Left cardiac atrium (tissue), 4 donors: ENCODE measurements around the gene GRIN1. TPM values are rescaled to one million over a fixed set of nuclear protein-coding genes. Genes with fewer than 3 reads are reported as not detected.
"Not testable (repeated sequence)": the region's sequence is repeated elsewhere in the genome, so short reads cannot be mapped to it uniquely, and the experiment has no call there.

Experiments used
- ATAC-seq, 2 donors: fragments of 200-7000 bp; cut with Tn5 transposase; one replicate each; pipeline ENCODE4 v1.9.1; 2020; ENCODE audit warnings: mild to moderate bottlenecking in 2 of 2, moderate library complexity in 2 of 2
- DNase-seq: peaks from one replicate; pipeline ENCODE4 v3.0.0-alpha.2; 2020
- intact Hi-C, 2 donors: fragments of 100-400 bp; cut with DNase I; formaldehyde crosslinking; loops; one replicate each; pipeline versions ENCODE4 v1.14.1 to v1.15.1; 2022 to 2023
- total RNA-seq, 2 donors: library from RNA; stranded (reverse); fragmentation: NEBNext Ultra II Directional; extraction: Animal tissue kit (Norgen Biotek cat#: 25700); gene quantifications; one replicate each; pipeline ENCODE4 v1.2.1, GENCODE V29; 2021
- donor health status: DM: no; HTN: yes; CAD: no.
- donor health status: DM: no; HTN: yes; CAD: no; lungs with severe emphysema.
- donor health status: DM: yes; HTN: yes; CAD: no.
- donor health status: Dilated cardiomyopathy.

Gene GRIN1
- total RNA-seq, 2 donors from 2014 or later: not detected

DNA sequence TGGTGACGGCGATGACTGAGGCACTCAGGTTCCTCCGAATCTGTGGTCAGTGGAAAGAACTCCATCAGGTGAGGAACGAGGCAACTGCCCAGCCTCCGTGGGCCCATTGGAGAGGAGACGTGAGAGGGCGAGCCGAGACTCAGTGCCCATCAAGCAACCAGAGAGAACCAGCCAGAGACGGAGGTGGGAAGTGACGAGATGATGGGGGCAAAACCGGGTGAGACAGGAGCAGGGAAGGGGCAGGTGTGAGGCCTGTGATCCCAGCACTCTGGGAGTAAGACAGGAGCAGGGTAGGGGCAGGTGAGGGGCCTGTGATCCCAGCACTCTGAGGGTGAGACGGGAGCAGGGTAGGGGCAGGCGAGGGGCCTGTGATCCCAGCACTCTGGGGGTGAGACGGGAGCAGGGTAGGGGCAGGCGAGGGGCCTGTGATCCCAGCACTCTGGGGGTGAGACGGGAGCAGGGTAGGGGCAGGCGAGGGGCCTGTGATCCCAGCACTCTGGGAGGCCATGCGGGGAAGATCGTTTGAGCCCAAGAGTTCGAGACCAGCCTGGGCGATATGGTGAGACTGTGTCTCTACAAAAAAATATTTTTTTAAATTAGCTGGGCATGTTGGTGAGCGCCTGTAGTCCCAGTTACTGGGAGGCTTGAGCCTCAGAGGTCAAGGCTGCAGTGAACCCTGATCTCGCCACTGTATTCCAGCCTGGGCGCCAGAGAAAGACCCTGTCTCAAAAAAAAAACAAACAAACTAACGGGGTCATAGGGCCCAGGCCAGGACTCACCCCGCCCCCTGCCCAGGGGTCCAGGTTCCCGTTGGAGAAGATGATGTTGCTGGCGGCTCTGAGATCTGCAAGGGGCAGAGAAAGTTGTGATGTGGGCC lies 27.8 kb upstream of the GRIN1 start:
- intact Hi-C loops: no loop called here
- DNase-seq (no peak), ATAC-seq (no peak)

DNA sequence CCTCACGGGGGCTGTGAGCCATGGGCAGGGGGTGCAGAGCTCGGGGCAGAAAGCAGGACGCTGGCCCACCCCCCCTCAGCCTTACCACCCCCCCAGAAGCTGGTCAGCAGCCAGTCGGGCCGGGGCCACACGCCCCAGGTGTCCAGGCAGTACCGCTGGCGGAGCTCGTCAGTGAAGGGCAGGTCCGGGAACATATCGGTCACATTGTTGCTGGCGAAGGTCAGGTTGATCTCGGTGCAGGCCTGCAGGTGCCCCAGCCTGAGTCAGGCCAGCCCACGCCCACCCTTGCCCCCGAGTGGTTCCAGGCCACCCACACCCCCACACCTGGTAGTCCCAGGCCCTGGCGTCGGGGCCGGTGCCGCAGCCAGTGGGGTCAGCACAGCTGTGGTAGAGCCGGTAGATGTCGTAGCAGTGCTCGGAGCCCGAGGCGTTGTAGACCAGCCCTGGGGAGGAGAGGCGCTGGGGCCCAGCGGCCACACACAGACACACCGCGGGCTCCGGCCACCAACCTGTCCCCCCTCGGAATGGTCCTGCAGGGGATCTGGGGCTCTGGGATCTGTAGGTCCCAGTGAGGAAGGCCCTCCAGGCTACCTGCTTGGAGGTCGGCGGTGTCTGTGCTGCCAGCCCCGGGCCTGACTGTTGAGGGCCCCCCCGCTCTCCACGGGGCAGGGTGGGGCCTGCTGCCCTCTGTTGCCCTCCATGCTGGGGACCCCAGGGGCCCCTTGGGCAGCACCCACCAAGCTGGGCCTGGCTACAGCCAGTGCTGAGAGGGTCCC lies 27.0 kb upstream of the GRIN1 start:
- ATAC-seq: no peak
- no peak for DNase-seq
- intact Hi-C loops: no loop called here

DNA sequence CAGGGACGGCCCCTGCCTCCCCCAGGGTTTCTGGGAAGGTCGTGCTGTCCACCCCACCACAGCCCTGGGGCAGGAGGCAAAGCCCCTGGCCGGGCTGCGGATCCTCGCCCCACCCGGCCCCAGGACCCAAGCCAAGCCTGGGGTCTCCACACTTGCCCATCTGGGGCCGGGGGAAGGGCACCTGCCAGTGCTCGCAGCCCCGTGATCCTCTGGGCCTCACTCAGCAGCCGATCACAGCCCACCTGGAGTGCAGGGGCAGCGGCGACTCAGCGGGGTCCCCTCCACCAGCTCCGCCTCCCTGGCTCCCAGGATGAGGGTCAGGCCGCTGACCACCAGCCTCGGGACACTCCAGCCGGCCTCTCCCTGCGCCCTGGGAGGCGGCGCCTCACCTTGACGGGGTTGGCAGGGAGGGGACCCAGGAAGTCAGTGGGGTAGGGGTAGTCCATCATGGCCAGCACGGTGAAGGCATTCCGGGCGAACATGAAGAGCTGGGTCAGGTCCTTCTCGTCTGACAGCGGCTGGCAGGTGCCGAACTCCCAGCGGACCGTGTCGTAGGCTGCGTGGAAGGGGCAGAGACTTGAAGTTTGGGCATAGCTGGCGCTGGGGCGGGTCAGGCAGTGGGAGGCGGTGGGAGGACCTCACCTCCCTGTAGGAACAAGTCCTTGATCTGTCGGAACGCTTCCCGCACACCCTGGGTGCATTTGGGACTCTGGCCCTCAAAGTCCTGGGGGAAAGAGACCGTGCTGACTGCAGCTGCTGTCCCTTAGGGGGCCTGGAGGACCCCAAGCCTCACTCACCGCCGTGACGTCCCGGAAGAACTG lies 26.2 kb upstream of the GRIN1 start:
- ATAC-seq (no peak), DNase-seq (no peak)
- intact Hi-C loops: no loop called here

DNA sequence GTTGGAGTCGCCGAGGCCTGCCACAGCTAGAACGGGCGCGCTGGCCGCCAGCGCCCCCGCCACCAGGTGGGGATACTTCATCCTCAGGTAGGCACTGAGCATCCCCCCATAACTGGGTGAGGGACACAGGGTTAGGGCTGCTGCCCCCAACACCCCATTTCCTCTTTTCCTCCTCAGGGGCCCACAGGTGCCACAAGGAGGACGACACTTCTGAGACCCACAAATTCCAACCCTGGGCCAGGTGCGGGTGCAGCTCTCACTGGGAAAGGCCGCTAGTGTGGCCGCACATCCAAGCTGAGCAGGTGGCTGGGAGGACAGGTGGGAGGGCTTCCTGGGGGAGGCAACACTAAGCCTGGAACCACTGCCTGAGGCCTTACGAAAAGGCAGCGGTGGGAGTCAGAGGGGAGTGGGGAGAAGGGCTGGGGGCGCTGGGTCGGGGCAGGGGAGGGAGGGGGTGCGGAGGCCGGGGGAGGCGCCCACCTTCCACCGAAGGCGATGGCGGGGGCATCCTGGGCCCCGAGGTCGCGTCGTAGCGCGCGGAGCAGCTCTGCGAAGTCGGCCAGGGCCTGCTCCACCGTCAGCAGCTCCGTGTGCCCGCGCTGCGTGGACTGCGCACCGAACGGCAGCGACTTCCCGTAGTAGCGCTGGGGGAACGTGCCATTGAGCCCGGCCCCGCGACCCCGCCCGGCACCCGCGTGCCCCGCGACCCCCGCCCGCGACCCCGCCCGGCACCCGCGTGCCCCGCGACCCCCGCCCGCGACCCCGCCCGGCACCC lies 25.4 kb upstream of the GRIN1 start:
- DNase-seq: no peak
- no peak for ATAC-seq
- intact Hi-C loops: no loop called here

DNA sequence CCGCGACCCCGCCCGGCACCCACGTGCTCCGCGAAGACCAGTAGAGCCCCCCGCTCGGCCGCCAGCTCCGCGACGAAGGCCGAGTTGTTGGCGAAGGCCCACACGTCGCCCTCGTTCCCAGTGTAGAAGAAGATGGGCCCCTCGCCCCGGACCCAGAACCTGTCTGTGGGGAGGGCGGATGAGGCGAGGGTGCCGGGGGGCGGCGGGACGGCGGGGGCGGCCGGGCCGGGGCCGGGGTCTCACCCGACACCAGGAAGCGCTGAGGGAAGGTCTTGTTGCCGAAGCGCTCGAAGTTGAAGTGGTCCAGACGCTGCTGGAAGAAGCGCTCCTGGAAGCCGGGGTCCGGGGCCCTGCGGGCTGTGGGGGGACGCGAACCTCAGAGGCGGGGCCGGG lies 24.7 kb upstream of the GRIN1 start:
- DNase-seq (no peak), ATAC-seq (peak in 1 of 2 donors; percentile 6)
- intact Hi-C loops: no loop called here

DNA sequence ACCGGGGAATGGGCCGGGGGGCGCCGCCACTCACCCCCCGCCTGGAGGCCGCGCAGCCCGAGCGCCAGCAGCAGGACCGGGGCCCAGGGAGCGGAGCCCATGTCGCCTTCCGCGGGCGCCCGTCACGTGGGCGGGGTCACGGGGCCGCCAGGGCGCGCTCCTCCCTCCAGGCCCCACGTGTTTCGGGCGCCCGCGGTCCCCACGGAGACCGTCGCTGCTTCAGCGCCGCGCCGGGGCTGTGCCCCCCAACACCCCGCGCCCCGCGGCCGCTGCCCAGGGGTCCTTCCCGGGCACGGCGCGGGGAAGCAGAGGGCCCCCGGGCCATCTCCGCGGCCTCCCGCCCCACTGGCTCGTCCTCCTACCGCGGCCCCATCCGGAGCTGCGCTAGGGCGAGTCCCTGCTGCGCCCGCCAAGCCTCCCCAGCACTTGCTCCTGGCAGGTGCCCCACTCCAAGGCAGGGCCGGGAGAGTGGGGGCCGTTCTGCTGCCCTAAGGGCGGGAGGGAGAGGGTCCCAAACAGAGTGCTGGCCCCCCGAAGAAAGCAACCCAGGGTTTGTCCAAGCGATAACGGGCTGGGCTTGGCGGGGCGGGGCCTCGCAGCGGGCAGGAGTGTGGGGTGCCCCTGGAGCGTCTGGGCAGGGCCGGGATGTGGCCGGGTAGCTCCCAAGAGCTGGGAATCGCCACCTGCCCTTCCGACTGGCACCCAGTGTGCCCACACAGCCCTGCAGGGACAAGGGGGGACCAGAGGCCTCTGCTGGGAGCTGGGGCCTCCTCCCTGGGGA lies 24.2 kb upstream of the GRIN1 start, which contains the start of gene DPP7:
TSS of gene DPP7 (minus strand) at position 121 of the 781 bp plus-strand sequence. CDS start at position 101, 20 bp downstream.
- intact Hi-C loops: no loop called here
- DNase-seq (peak; percentile 84), ATAC-seq (peak; percentile 85 to 90)

DNA sequence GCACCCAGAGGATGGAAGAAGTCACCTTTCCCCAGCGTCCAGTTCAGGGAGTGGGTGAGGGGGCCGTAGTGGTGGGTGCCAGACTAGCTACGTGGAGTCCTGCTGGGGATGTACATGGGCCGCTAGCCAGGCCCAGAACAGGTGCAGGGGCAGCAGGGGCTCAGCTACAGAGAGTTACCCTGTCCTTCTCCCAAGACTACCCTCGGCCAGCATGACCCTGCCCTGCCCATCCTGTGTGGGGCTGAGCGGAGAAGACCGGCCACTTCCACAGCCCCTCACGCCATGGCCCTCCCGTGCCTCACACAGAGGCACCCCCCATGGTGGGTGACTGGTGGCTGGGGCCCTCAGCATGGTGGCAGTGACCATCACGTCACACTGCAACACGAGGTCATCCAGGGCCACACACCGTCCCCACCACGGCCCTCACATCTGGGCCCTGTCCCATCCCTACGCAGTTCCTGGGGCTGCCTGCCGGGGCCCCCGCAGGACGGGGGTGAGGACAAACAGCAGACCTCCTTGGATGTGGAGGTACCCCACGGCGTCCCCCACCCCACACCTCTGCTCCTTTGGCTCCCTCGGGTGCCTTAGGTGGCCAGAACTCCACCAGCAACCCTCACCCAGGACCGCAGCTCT lies 23.4 kb upstream of the GRIN1 start:
- intact Hi-C loops: no loop called here
- peak in 1 of 2 donors; percentile 2 for ATAC-seq
- no peak for DNase-seq

DNA sequence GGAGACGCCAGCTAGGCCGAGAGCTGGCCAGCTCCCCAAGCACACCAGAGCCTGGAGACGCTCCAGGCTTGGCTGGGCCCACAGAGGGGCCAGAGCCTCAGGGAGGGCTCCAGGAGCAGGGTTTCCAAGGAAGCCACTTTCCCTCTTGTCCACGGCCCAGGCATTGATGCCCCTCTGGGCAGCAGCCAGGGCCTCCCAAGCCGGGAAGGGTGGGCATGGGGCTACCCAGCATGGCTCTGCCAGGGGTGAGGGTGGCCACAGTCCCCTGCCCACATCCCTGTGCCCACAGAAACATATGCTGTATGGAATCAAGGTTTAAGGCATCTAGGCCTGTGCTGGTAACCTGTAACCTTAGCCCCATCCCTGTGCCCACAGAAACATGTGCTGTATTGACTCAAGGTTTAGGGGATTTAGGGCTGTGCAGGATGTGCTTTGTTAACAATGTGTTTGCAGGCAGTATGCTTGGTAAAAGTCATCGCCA lies 22.9 kb upstream of the GRIN1 start:
- intact Hi-C loops: no loop called here
- DNase-seq (no peak), ATAC-seq (peak in 1 of 2 donors; percentile 50)

DNA sequence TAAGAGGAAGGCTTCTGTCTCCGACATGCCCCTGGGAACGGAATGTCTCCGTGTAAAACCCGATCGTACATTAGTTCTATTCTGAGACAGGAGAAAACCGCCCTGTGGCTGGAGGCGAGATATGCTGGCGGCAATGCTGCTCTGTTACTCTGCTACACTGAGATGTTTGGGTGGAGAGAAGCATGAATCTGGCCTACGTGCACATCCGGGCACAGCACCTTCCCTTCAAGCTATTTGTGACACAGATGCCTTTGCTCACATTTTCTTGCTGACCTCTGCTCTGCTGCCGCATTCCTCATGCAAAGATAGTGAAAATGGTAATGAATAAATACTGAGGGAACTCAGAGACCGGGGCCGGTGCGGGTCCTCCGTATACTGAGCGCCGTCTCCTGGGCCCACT lies 22.2 kb upstream of the GRIN1 start:
- intact Hi-C loops: no loop called here
- ATAC-seq (no peak), DNase-seq (no peak)

DNA sequence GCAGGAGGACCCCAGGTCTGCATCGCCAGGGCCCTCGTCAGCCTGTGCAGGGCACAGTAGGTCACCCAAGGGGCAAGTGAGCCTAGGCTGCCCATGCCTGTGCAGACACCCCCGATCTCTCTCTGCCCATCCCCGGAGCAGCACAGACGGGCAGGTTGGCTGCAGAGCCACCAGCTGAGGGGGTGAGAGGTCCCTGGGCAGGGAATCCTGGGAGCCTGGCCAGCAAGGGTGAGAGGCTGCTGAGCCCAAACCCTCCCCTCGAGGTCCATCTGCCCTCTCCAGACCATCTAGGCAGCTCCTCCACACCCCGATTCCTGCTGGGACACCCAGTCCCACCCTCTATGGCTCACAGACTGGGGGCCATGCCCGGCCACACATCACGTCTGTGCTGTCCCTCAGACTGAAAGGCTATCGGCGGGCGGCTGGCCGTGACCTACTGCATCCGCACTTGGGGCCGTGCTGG lies 21.7 kb upstream of the GRIN1 start:
- intact Hi-C loops: no loop called here
- DNase-seq: no peak
- peak in 1 of 2 donors; percentile 2 for ATAC-seq

DNA sequence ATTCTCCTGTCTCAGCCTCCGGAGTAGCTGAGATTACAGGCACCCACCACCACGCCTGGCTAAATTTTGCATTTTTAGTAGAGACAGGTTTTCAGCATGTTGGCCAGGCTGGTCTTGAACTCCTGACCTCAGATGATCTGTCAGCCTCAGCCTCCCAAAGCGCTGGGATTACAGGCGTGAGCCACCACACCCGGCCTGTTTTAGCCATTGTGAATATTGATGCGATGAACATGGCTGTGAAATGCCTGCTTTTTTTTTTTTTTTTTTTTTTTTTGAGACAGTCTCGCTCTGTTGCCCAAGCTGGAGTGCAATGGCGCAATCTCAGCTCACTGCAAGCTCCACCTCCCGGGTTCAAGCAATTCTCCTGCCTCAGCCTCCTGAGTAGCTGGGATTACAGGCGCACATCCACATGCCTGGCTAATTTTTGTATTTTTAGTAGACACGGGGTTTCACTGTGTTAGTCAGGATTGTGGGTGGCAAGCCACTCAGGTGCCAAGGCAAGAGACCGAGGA lies 20.8 kb upstream of the GRIN1 start:
- ATAC-seq, DNase-seq, intact Hi-C loops: not testable (repeated sequence)

DNA sequence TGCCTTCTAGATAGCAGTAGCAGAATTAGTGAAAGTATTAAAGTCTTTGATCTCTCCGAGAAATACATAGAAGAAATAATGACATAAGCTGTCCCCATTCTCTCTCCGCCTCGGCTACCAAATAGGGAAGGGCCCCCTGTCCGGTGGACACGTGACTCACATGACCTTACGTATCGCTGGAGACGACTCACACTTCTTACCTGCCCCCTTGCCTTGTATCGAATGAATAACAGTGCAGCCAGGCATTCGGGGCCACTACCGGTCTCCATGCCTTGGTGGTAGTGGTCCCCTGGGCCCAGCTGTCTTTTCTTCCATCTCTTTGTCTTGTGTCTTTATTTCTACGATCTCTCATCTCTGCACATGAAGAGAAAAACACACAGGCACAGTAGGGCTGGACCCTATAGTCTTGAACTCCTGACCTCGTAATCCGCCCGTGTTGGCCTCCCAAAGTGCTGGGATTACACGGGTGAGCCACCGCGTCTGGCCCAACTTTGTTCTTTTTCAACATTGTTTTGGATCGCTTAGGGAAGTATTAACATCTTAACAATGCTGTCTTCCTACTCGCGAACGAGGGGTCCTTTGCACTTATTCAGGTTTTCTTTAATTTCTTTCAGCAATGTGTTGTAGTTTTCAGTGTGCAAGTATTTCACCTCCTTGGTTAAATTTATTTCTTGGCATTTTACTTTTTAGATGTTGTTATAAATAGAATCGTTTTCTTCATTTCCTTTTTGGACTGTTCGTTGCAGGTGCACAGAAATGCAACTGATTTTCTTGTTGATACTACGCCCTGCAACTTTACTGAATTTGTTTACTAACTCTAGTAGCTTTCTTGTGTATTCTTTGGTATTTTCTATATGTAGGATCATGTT lies 16.8 kb upstream of the GRIN1 start:
- not testable (repeated sequence) for ATAC-seq, DNase-seq
- intact Hi-C loops: loop anchor here (5.0 to 10.0 kb wide), 3 partner anchors 63 to 110 kb away; partner anchors contain the start of genes ANAPC2 (in 1 of the 2), CYSRT1 (in 1 of the 2), RNF224 (in 1 of the 2) and SLC34A3 (in 1 of the 2)

DNA sequence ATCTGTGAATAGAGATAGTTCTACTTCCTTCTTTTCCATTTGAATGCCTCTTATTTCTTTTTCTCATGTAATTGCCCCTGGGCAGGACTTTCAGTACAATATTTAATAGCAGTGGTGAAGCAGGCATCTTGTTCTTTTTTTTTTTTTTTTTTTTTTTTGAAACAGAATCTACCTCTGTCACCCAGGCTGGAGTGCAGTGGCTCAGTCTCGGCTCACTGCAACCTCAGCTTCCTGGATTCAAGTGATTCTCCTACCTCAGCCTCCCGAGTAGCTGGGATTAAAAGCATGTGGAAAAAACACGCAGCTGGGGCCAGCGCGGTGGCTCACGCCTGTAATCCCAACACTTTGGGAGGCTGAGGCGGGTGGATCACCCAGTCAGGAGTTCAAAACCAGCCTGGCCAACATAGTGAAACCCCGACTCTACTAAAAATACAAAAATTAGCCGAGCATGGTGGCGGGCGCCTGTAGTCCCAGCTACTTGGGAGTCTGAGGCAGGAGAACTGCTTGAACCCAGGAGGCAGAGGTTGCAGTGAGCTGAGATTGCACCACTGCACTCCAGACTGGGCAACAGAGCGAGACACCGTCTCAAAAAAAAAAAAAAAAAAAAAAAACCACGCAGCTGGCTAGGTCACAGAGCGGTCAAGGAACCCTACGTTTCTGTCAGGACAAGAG lies 16.0 kb upstream of the GRIN1 start:
- not testable (repeated sequence) for ATAC-seq, DNase-seq
- intact Hi-C loops: loop anchor here (5.0 to 10.0 kb wide), 3 partner anchors 62 to 109 kb away; partner anchors contain the start of genes ANAPC2 (in 1 of the 2), CYSRT1 (in 1 of the 2), RNF224 (in 1 of the 2) and SLC34A3 (in 1 of the 2)

DNA sequence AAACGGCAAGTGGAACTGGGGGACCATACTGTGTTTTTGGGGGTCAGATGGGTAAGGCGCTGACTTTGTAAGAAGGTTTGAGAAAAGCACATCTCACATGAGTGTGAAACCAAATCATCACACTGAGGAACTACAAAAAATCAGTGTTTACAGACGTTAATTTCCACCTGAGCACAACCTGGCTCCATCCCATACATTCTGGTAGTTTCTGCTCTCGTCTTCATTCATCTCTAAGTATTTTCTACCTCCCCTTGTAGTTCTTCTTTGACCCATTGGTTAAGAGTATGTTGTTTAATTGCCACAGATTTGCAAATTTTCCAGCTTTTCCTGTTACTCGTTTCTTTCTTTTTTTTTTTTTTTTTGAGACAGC lies 15.5 kb upstream of the GRIN1 start:
- intact Hi-C loops: loop anchor here (5.0 to 10.0 kb wide), 3 partner anchors 61 to 109 kb away; partner anchors contain the start of genes ANAPC2 (in 1 of the 2), CYSRT1 (in 1 of the 2), RNF224 (in 1 of the 2) and SLC34A3 (in 1 of the 2)

More for the DNA sequence above, 15.5 kb upstream of the GRIN1 start:
- DNase-seq (no peak), ATAC-seq (no peak)
